Endothelial cell of umbilical vein (primary cell): ENCODE data around the gene MGAT5. TPM values are rescaled to one million over a fixed set of nuclear protein-coding genes. Genes with fewer than 3 reads are reported as not detected.
A peak's percentile ranks its signal among the peaks of the same experiment; 100 is the strongest.

ENCODE experiments used
- BruUV-seq: library from RNA; stranded (reverse); fragments of 400-500 nt; replicated peaks from 2 replicates; lab custom pipeline; 2021; lab: Mats Ljungman, UMichigan
- CTCF ChIA-PET: fragments of 300-600, 350-600 bp; sonication (Branson Sonifier 250); formaldehyde crosslinking; loops from one replicate; lab custom pipeline; 2021; ENCODE audit warnings: antibody characterized with exemption, inconsistent platforms; lab: Charles Lee
- POLR2A ChIA-PET: fragments of 300-600, 350-600 bp; sonication (Branson Sonifier 250); formaldehyde crosslinking; loops from one replicate; lab custom pipeline; 2021; ENCODE audit warnings: antibody characterized with exemption, inconsistent platforms; lab: Charles Lee
- DNase-seq: peaks from one replicate; pipeline ENCODE4 v3.0.0-alpha.2; 2011; ENCODE audit warnings: low read depth, low spot score
- FAIRE-seq: peaks from 2 replicates; lab custom pipeline; 2011; peaks lifted over from hg19 to GRCh38; lab: Jason Lieb, UNC
- H2AFZ ChIP-seq: 2 replicates; pipeline ENCODE4 v1.6.0; 2012; ENCODE audit warnings: low read depth, low read length, control low read depth, inconsistent platforms
- H3K27ac ChIP-seq: 2 replicates; pipeline ENCODE4 v1.5.1; 2011; ENCODE audit warnings: low read depth, mild to moderate bottlenecking, control low read depth, low read length, moderate library complexity; ENCODE audit not compliant: insufficient read depth
- H3K27me3 ChIP-seq, 2 experiments: 2 replicates each; pipeline versions ENCODE4 v1.6.0 to v1.6.1; 2011; ENCODE audit warnings: low read length in 2 of 2, mixed read lengths in 1 of 2; ENCODE audit not compliant: control insufficient read depth in 2 of 2, insufficient read depth in 2 of 2
- H3K36me3 ChIP-seq, 2 experiments: 2 replicates in 1 of 2; 3 replicates in 1 of 2; pipeline ENCODE4 v1.5.1; 2011; ENCODE audit warnings: low read length in 2 of 2, mild to moderate bottlenecking in 1 of 2, moderate library complexity in 1 of 2; ENCODE audit not compliant: control insufficient read depth in 2 of 2, insufficient read depth in 2 of 2; ENCODE audit errors: extremely low read depth in 1 of 2
- H3K4me1 ChIP-seq: 3 replicates; pipeline ENCODE4 v1.5.1; 2011; ENCODE audit warnings: mild to moderate bottlenecking, low read length; ENCODE audit not compliant: control insufficient read depth, insufficient read depth; ENCODE audit errors: extremely low read depth
- H3K4me2 ChIP-seq: 2 replicates; pipeline ENCODE4 v1.6.1; 2011; ENCODE audit warnings: low read length, control low read depth, mixed read lengths; ENCODE audit not compliant: insufficient read depth
- H3K4me3 ChIP-seq, 3 experiments: fragments of 200-600 bp in 1 of 3; sonication (generic), shearing (Covaris generic) in 1 of 3; replicated peaks in 1 of 3; 2 replicates each; pipeline ENCODE4 v1.5.1; 2011 to 2016; ENCODE audit warnings: control low read depth in 3 of 3, low read length in 3 of 3, mild to moderate bottlenecking in 2 of 3, inconsistent platforms in 1 of 3, low read depth in 1 of 3, moderate library complexity in 1 of 3; ENCODE audit not compliant: insufficient read depth in 1 of 3
- H3K79me2 ChIP-seq: 2 replicates; pipeline ENCODE4 v1.6.0; 2012; ENCODE audit warnings: low read length, inconsistent platforms; ENCODE audit not compliant: control insufficient read depth, insufficient read depth
- H3K9ac ChIP-seq: replicated peaks from 2 replicates; pipeline ENCODE3; 2011; ENCODE audit warnings: low read length, control low read depth; ENCODE audit not compliant: insufficient read depth; ENCODE audit errors: extremely low read depth
- H3K9me1 ChIP-seq: replicated peaks from 3 replicates; pipeline ENCODE4 v1.6.0; 2011; ENCODE audit warnings: mild to moderate bottlenecking, low read length; ENCODE audit not compliant: control insufficient read depth, insufficient read depth; ENCODE audit errors: extremely low read depth
- H3K9me3 ChIP-seq: replicated peaks from 2 replicates; pipeline ENCODE4 v1.5.1; 2012; ENCODE audit warnings: low read length, inconsistent platforms; ENCODE audit not compliant: control insufficient read depth, insufficient read depth
- H4K20me1 ChIP-seq: replicated peaks from 2 replicates; pipeline ENCODE3; 2011; ENCODE audit warnings: mild to moderate bottlenecking, low read length; ENCODE audit not compliant: control insufficient read depth, insufficient read depth; ENCODE audit errors: extremely low read depth
- EZH2 ChIP-seq: IDR thresholded peaks from 2 replicates; pipeline ENCODE4 v1.6.1; 2012; ENCODE audit warnings: borderline replicate concordance, low read depth, mild to moderate bottlenecking, moderate library complexity, low read length, inconsistent platforms; ENCODE audit not compliant: severe bottlenecking
- FOS ChIP-seq: IDR thresholded peaks from 2 replicates; pipeline ENCODE4 v1.6.1; 2011; ENCODE audit warnings: mild to moderate bottlenecking, low read length, moderate library complexity, borderline replicate concordance; ENCODE audit not compliant: insufficient read depth
- GATA2 ChIP-seq: IDR thresholded peaks from 2 replicates; pipeline ENCODE4 v1.7.0; 2011; ENCODE audit warnings: low read depth, mild to moderate bottlenecking, moderate library complexity, mixed read lengths, low read length; ENCODE audit not compliant: insufficient read length, insufficient read depth
- JUN ChIP-seq: IDR thresholded peaks from 2 replicates; pipeline ENCODE4 v1.6.1; 2011; ENCODE audit warnings: borderline replicate concordance, low read depth; ENCODE audit not compliant: insufficient read length, insufficient read depth
- MYC ChIP-seq: IDR thresholded peaks from one replicate; pipeline ENCODE4 v1.6.1; 2011; ENCODE audit warnings: mild to moderate bottlenecking, low read depth, low read length
- POLR2A ChIP-seq: IDR thresholded peaks from 2 replicates; pipeline ENCODE4 v1.6.1; 2012; ENCODE audit warnings: low read depth, mild to moderate bottlenecking, control low read depth, low read length
- POLR2AphosphoS5 ChIP-seq: IDR thresholded peaks from 2 replicates; pipeline ENCODE4 v1.6.1; 2012; ENCODE audit warnings: low read depth, mild to moderate bottlenecking, control low read depth, low read length, moderate library complexity; ENCODE audit not compliant: insufficient read depth
- dilution Hi-C: fragments of 300-500 bp; cut with MboI; formaldehyde crosslinking; loops from one replicate; pipeline ENCODE4 v1.15.0; 2019; ENCODE audit warnings: low sequenced_read_pairs; ENCODE audit not compliant: extremely low pct_ligation_motif_present
- intact Hi-C: fragments of 100-400 bp; cut with micrococcal nuclease; formaldehyde crosslinking; loops from one replicate; pipeline ENCODE4 v1.10.0; 2022
- polyA plus RNA-seq, 4 experiments: library from polyadenylated mRNA; depleted of rRNA in 3 of 4; stranded (reverse) in 3 of 4; unstranded in 1 of 4; fragments of >200 nt; gene quantifications; 2 replicates each; pipeline versions ENCODE4 v1.2.1 to v1.2.3, GENCODE V29; 2011 to 2012; ENCODE audit warnings: missing spikeins in 1 of 4
- total RNA-seq: library from RNA; stranded (reverse); gene quantifications from 2 replicates; pipeline ENCODE4 v1.2.3, GENCODE V29; 2021
- TF ChIP-seq, protein P1 (sequence below): IDR thresholded peaks from 2 replicates; pipeline ENCODE4 v1.6.1; 2011; ENCODE audit not compliant: insufficient read depth, insufficient read length
- TF ChIP-seq, protein P2 (sequence below), 2 donors: IDR thresholded peaks; 1 replicate in 1 of 2; 2 replicates in 1 of 2; pipeline ENCODE4 v1.5.1; 2011; ENCODE audit warnings: low read length in 2 of 2, mild to moderate bottlenecking in 2 of 2, moderate library complexity in 2 of 2, control low read depth in 1 of 2, inconsistent platforms in 1 of 2, low read depth in 1 of 2; ENCODE audit not compliant: insufficient read depth in 1 of 2; ENCODE audit errors: extremely low read depth in 1 of 2

Gene MGAT5
- total and polyA plus RNA-seq, 2 donors (not counting 3 experiments of a cell fraction or from before 2014, with no cell fraction given): 17.7 to 84.1 TPM

DNA sequence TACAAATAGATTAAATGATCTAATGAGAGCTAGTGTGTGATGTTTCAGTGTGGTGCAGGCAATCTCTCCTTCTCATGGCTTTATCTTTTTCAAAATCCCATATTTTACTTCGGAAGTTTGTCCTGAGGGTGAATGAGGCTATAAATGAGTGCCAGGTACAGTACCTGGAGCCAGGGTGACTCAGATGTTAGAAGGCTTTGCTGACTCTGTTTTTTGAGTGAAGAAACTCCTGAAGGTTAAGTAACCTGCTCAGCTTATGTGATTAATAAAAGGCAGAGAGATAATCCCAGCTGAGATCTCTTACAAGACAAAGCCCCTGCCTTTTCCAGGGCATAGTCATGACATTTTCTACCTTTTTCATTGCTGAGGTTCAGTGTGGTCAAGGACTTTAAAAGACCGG lies 52.6 kb downstream of the MGAT5 start:
- Histone ChIP-seq H3K27me3 (no peaks in the 10 kb centered on the region), H3K79me2 (peaks cover 20% of the 10 kb centered on the region), H3K27ac (peak overlapping the region; percentile 91), H2AFZ (no peak overlapping the region), H3K4me3 (no peak overlapping the region), H3K4me2 (peak overlapping the region; percentile 71), H3K9me3 (peaks cover 3% of the 10 kb centered on the region), H3K9me1 (no peaks in the 10 kb centered on the region), H4K20me1 (no peaks in the 10 kb centered on the region), H3K9ac (peak overlapping the region; percentile 69), H3K4me1 (peaks cover 79% of the 10 kb centered on the region), H3K36me3 (no peaks in the 10 kb centered on the region)
- ChIA-PET CTCF (interaction anchor here (1.1 to 2.0 kb wide), 4 partner anchors 9 to 105 kb away, joined by 3 to 8 read pairs (median 4); no protein-coding TSS in a partner anchor), POLR2A (no interaction called here)
- intact Hi-C loops: loop anchor here (2.0 to 5.0 kb wide), 4 partner anchors 62 to 376 kb away; no protein-coding TSS in a partner anchor
- no TSS peak for BruUV-seq
- dilution Hi-C loops: no loop called here
- FAIRE-seq (peak; percentile 21), DNase-seq (no peak)
- no peak for TF ChIP-seq GATA2
- no peak for TF ChIP-seq EZH2
- no peak for TF ChIP-seq POLR2AphosphoS5
- TF ChIP-seq POLR2A: no peak
- no peak for TF ChIP-seq FOS
- no peak for TF ChIP-seq JUN
- TF ChIP-seq, protein P1, sequence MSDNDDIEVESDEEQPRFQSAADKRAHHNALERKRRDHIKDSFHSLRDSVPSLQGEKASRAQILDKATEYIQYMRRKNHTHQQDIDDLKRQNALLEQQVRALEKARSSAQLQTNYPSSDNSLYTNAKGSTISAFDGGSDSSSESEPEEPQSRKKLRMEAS: no peak
- TF ChIP-seq MYC: no peak
- TF ChIP-seq, protein P2, sequence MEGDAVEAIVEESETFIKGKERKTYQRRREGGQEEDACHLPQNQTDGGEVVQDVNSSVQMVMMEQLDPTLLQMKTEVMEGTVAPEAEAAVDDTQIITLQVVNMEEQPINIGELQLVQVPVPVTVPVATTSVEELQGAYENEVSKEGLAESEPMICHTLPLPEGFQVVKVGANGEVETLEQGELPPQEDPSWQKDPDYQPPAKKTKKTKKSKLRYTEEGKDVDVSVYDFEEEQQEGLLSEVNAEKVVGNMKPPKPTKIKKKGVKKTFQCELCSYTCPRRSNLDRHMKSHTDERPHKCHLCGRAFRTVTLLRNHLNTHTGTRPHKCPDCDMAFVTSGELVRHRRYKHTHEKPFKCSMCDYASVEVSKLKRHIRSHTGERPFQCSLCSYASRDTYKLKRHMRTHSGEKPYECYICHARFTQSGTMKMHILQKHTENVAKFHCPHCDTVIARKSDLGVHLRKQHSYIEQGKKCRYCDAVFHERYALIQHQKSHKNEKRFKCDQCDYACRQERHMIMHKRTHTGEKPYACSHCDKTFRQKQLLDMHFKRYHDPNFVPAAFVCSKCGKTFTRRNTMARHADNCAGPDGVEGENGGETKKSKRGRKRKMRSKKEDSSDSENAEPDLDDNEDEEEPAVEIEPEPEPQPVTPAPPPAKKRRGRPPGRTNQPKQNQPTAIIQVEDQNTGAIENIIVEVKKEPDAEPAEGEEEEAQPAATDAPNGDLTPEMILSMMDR (IDR thresholded peaks at IDR 0.05; ENCODE audit: extremely low read depth in 1 of 2, insufficient read depth in 1 of 2, low read depth in 1 of 2, low read length in 2 of 2): no peak
